GM13976 (cell line): ENCODE results near the gene SPAG5.
A peak's percentile ranks its signal among the peaks of the same experiment; 100 is the strongest.

Experiments used
- DNase-seq: peaks from one replicate; pipeline ENCODE4 v3.0.0; 2012; ENCODE audit warnings: low spot score
- CTCF ChIP-seq: IDR thresholded peaks from 2 replicates; pipeline ENCODE4 v1.5.1; 2012; ENCODE audit warnings: borderline replicate concordance, mild to moderate bottlenecking; ENCODE audit not compliant: insufficient read depth; ENCODE audit errors: extremely low read depth, missing control alignments, control extremely low read depth
- in situ Hi-C: fragments of 300-500 bp; cut with MboI; formaldehyde crosslinking; loops from one replicate; pipeline ENCODE4 v1.12.0; 2022; ENCODE audit warnings: low sequenced_read_pairs, mixed read lengths, inconsistent platforms; ENCODE audit not compliant: unreplicated experiment

Gene SPAG5

GRCh38 chr17:28551421-28552175, 47.2 kb downstream of the SPAG5 start:
- no peak for TF ChIP-seq CTCF
- peak; percentile 52 for DNase-seq
- in situ Hi-C loops, result no loop called here

GRCh38 chr17:28550858-28551257, 48.0 kb downstream of the SPAG5 start:
- no peak for TF ChIP-seq CTCF
- in situ Hi-C loops, result no loop called here
- DNase-seq, result no peak

GRCh38 chr17:28549236-28550132, 49.3 kb downstream of the SPAG5 start:
- DNase-seq, result peak; percentile 82
- in situ Hi-C loops, result loop anchor here (10.0 kb wide), 1 partner anchor 55 kb away; no protein-coding TSS in a partner anchor
- TF ChIP-seq CTCF, result no peak

- no peak for TF ChIP-seq CTCF
- DNase-seq, result no peak
- in situ Hi-C loops, result loop anchor here (10.0 kb wide), 1 partner anchor 54 kb away; no protein-coding TSS in a partner anchor
These were observed 50.3 kb downstream of the SPAG5 start for GRCh38 chr17:28548417-28549130.

- peak; percentile 82 for TF ChIP-seq CTCF
- peak; percentile 89 for DNase-seq
- in situ Hi-C loops, result loop anchor here (10.0 kb wide), 1 partner anchor 53 kb away; no protein-coding TSS in a partner anchor
These were observed 51.0 kb downstream of the SPAG5 start for GRCh38 chr17:28547623-28548416.
